GM12891 (cell line): ENCODE data around the gene SH3BGRL. TPM values are rescaled to one million over a fixed set of nuclear protein-coding genes. Genes with fewer than 3 reads are reported as not detected.
A peak's percentile ranks its signal among the peaks of the same experiment; 100 is the strongest.

Experiments used
- DNase-seq: peaks from one replicate; pipeline ENCODE4 v3.0.0; 2011; ENCODE audit warnings: low spot score; ENCODE audit not compliant: insufficient read length
- FAIRE-seq: peaks from 2 replicates; lab custom pipeline; 2011; peaks lifted over from hg19 to GRCh38; lab: Jason Lieb, UNC
- PAX5 ChIP-seq: IDR thresholded peaks from 2 replicates; pipeline ENCODE4 v1.6.1; 2011; ENCODE audit warnings: low read length, moderate library complexity, mild to moderate bottlenecking; ENCODE audit not compliant: insufficient read depth, severe bottlenecking
- POLR2A ChIP-seq: IDR thresholded peaks from 2 replicates; pipeline ENCODE4 v1.6.1; 2011; ENCODE audit warnings: low read depth, low read length, control low read depth
- POLR2AphosphoS5 ChIP-seq: IDR thresholded peaks from 2 replicates; pipeline ENCODE4 v1.6.1; 2011; ENCODE audit warnings: low read depth, low read length, control low read depth
- POU2F2 ChIP-seq: IDR thresholded peaks from 2 replicates; pipeline ENCODE4 v1.6.1; 2011; ENCODE audit warnings: low read depth, mild to moderate bottlenecking, control low read depth, low read length, moderate library complexity
- SPI1 ChIP-seq: IDR thresholded peaks from 2 replicates; pipeline ENCODE4 v1.6.1; 2011; ENCODE audit warnings: low read depth, low read length, control low read depth
- TAF1 ChIP-seq: IDR thresholded peaks from 2 replicates; pipeline ENCODE4 v1.6.1; 2011; ENCODE audit warnings: low read depth, low read length, control low read depth
- polyA plus RNA-seq: library from polyadenylated mRNA; unstranded; fragments of >200 nt; gene quantifications from one replicate; pipeline ENCODE4 v1.2.1, GENCODE V29; 2012; ENCODE audit warnings: low read depth, missing spikeins, inconsistent platforms; ENCODE audit not compliant: missing spikeins

Gene SH3BGRL
- polyA plus RNA-seq = 114 TPM

DNA sequence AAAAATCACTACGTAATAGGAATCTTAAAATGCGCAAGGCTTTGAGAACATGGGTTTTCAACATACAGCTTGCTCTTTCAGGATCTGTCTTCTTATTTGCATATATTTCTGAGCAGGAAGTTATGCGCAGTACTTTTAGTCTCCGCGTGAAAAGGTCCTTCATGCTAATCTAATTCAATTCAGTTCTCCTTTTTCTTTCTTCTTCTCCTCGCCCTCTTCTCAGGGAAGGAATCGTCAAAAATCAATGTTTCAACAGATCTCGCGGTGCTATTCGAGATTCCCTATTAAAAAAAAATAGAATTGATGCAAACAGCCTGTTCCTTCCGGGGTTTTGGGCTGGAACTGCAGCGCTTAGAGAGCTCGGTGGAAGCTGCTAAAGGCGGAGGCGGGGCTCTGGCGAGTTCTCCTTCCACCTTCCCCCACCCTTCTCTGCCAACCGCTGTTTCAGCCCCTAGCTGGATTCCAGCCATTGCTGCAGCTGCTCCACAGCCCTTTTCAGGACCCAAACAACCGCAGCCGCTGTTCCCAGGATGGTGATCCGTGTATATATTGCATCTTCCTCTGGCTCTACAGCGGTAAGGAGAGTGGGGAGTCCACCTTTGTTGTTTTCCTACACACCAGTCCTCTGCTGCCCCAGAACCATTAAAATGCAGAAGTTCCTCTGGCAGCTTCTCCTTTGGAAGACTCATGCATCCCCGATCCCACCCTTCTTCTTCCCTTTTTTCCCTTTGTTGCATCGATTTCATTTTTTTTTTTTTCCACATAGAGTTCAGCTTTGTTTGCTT is at the start of gene SH3BGRL, which contains the start of gene HMGN5:
TSS of gene SH3BGRL (plus strand) at position 432 of the 785 bp plus-strand sequence. CDS start at position 531, 99 bp downstream.
TSS of gene HMGN5 (minus strand) at position 243 of the 785 bp plus-strand sequence. CDS start 80,364 bp downstream, outside the sequence.
- FAIRE-seq (peak; percentile 76), DNase-seq (no peak)
- TF ChIP-seq POU2F2 = no peak
- TF ChIP-seq PAX5 = no peak
- TF ChIP-seq POLR2AphosphoS5 = no peak
- TF ChIP-seq SPI1 = peak; percentile 45
- peak; percentile 71 for TF ChIP-seq TAF1
- peak; percentile 44; the same call in 1 of the 2 replicates for TF ChIP-seq POLR2A

DNA sequence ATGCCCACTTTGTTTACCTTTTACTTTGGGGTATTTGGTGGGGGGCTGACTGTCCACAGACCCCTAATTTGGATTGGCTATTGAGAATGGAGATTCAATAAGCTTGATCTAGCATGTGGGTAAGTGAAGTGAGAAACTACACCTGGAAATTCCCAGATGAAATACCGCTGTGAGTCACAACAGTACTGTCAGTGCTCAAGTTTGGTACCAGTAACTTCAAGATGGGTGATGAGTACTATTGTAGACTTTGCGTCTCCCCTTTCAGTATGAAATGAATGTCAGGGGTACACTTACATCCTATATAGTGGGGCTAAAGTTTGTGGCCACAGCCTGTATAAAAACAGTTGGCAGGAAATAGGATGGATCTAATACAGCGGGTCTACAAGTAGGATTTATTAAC is 33.5 kb upstream of the SH3BGRL start:
- DNase-seq (no peak), FAIRE-seq (no peak)
- TF ChIP-seq POU2F2 = no peak
- no peak for TF ChIP-seq POLR2A
- no peak for TF ChIP-seq SPI1
- no peak for TF ChIP-seq TAF1
- no peak for TF ChIP-seq POLR2AphosphoS5
- TF ChIP-seq PAX5 = no peak

DNA sequence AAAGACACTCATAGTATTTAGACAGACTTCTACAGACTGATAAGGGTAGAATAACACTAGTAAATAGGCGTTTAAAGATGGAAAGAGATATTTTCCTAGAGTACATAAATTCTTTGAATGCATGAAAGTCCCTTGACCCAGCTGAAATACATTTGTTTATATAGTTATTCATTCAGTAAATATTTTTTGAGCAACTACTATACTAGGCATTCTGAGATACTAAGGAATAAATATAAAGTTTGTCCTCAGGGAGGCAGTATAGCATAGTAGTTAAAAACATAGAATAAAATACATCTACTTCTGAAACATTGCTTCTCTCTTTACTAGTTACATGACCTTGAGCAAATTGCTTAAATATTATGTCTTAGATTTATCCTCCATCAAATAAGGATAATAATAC is 27.6 kb upstream of the SH3BGRL start:
- TF ChIP-seq POU2F2 = no peak
- TF ChIP-seq PAX5 = no peak
- TF ChIP-seq POLR2AphosphoS5 = no peak
- no peak for TF ChIP-seq TAF1
- no peak for TF ChIP-seq SPI1
- TF ChIP-seq POLR2A = no peak
- FAIRE-seq = no peak
- no peak for DNase-seq

DNA sequence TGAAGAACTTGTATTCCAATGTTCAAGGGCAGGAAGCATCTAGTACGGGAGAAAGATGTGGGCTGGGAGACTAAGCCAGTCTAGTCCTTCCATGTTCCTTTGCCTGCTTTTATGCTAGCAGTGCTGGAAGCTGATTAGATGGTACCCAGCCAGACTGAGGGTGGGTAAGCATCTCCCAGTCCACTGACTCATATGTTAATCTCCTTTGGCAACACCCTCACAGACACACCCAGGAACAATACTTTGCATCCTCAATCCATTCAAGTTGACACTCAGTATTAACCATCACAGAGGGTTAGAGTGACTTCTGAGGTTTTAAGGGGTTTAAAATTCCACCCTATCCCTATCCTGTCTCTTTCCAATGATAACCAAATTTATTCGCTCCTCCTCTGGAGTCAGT is 6.6 kb upstream of the SH3BGRL start:
- TF ChIP-seq POLR2A (no peak), PAX5 (no peak), SPI1 (no peak), TAF1 (no peak), POU2F2 (no peak), POLR2AphosphoS5 (no peak)
- FAIRE-seq (no peak), DNase-seq (no peak)

DNA sequence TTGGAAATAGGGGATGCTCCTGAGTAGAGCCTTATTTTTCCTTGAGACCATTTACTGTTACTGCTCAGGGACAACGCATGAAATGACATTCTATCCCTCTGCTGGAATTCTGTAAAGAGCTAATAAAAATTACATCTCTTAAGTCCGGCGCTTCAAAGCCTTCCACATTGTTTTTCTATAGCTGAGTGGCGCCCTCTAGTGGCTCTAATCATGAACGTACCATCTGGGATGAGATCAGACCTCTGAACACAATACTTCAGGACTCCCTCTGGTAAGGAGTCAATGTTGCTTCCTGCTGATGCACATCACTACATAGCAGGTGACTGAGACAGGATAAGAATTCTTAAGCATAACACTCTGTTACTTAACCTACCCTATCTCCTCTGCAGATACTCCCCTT is 6.2 kb upstream of the SH3BGRL start:
- TF ChIP-seq POLR2AphosphoS5 (no peak), POU2F2 (no peak), POLR2A (no peak), PAX5 (no peak), TAF1 (no peak), SPI1 (no peak)
- no peak for DNase-seq
- peak; percentile 78 for FAIRE-seq

DNA sequence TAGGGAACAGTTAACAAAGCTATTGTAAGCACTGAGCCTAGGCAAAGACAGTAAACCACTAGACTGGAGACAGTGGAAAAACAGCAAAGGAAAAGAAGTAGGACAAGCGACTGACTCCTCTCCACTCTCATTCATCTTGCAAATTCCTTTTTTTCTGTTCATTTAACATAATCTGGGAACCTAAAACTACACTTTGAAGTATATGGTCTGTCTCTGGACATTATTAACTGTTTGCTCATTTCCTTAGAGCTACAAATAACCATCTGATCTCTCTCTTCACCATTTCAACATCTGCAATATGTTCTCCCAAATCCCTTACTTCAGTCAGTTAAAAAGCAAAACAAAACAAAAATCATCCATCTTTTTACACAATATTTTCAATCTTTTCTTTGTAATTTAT is 831 bp upstream of the SH3BGRL start:
- DNase-seq = no peak
- TF ChIP-seq PAX5 (no peak), POU2F2 (no peak), TAF1 (no peak), SPI1 (no peak), POLR2A (no peak), POLR2AphosphoS5 (no peak)
- no peak for FAIRE-seq

DNA sequence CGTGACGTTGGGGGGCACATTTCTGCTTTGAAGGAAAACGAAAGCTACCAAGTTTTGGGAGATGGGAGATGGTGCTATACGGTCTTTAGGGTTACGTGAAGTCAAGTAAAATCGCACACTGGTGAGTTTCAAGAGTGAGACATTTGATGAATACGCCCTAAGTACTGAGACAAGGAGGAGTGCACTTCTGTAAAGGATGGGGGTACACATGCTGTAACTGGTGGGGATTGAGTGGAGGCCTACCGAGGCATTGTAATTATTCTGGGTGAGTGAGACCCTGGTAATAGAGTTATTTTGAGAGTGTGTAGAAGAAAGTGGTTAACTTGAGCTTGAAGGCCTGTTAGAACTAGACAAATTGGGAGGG is 536 bp downstream of the SH3BGRL start:
- FAIRE-seq (peak; percentile 56), DNase-seq (no peak)
- no peak for TF ChIP-seq SPI1

DNA sequence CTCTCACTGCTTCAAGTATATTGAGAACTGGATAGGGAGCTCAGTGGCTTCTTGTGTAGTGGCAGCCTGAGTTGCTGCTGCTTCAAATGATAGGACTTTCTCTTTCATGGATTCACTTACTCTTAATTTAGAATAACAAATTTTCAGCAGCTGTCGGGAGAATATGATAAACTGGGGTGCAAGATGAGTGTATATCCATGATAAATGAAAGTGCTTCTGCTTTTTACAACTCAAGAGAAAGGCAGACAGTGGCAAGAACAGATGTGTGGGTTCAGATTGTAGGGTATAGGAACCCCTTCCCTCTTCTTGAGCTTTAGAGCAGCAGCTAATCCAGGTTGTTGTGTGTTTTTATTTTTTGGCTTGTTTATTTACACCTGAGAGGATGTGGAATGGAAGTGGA is 1.0 kb downstream of the SH3BGRL start:
- DNase-seq = no peak
- FAIRE-seq = no peak
- TF ChIP-seq POLR2AphosphoS5 = no peak
- no peak for TF ChIP-seq TAF1
- no peak for TF ChIP-seq POLR2A

DNA sequence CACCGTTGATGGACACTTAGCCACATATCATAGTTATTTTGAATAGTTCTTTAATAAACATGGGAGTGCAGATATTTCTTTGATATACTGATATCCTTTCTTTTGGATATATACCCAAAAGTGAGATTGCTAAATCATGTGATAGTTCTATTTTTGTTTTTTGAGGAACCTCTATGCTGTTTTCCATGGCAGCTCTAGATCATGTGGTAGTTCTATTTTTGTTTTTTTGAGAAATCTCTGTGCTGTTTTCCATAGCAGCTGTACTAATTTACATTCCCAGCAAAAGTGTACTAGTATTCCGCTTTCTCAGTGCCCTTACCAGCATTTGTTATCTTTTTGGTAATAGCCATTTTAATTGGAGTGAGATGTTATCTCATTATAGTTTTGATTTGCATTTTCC is 3.6 kb downstream of the SH3BGRL start:
- FAIRE-seq = no peak
- DNase-seq = no peak
- TF ChIP-seq PAX5 (no peak), TAF1 (no peak), POLR2A (no peak), POU2F2 (no peak), POLR2AphosphoS5 (no peak), SPI1 (no peak)

DNA sequence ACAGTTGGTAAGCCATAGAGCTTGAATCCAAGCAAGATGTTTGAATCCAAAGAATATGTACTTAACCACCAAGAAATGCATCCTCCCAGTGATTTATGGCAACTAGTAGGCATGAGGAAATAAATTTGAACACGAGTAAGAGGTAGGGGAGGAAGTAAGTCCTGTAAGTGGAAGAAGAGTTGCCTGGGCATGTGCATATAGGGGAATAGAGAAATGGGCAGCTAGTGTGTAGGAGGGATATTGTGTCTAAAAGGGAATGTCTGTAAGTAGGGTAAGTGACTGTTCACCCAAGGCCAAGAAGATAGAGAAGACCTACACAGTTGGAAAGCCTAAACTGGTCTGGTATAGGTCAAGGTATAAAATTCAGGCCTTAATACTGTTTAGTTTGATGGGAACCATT is 4.6 kb downstream of the SH3BGRL start:
- TF ChIP-seq POLR2A = no peak
- TF ChIP-seq TAF1 = no peak
- TF ChIP-seq SPI1 = 0 out of 2 replicates have a peak, but pooled peaks have one; percentile 7
- DNase-seq (no peak), FAIRE-seq (no peak)

DNA sequence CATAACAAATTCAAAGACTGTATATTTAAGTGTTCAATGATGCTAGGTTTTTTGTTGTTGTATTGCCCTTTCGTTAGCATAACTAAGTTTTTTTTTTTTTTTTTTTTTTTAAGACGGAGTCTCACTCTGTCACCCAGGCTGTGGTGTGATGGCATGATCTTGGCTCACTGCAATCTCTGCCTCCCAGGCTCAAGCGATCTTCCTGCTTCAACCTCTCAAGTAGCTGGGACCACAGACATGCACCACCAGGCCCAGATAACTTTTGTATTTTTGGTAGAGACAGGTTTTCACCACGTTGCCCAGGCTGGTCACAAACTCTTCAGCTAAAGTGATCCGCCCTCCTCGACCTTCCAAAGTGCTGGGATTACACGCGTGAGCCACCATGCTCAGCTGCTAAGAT is 7.0 kb downstream of the SH3BGRL start:
- no peak for FAIRE-seq
- TF ChIP-seq TAF1 (no peak), SPI1 (no peak), POLR2A (no peak), POU2F2 (no peak), PAX5 (no peak), POLR2AphosphoS5 (no peak)

More for the DNA sequence above, 7.0 kb downstream of the SH3BGRL start:
- no peak for DNase-seq
